Lung (tissue), 12 donors: ENCODE results near the gene LCE2C. TPM values are rescaled to one million over a fixed set of nuclear protein-coding genes. Genes with fewer than 3 reads are reported as not detected.

Source experiments
- ATAC-seq: fragments of 200-7000 bp; cut with Tn5 transposase; one replicate; pipeline ENCODE4 v1.9.1; 2020; ENCODE audit warnings: moderate number of reproducible peaks; ENCODE audit not compliant: insufficient read depth, low FRiP score
- DNase-seq, 3 donors: peaks; one replicate each; pipeline ENCODE4 v3.0.0-alpha.2; 2013 to 2017
- H3K27ac ChIP-seq, 2 donors: one replicate each; pipeline ENCODE4 v1.5.1; 2013; ENCODE audit warnings: mild to moderate bottlenecking in 2 of 2, moderate library complexity in 2 of 2, control low read depth in 1 of 2, inconsistent platforms in 1 of 2, low read depth in 1 of 2, low read length in 1 of 2
- H3K27me3 ChIP-seq, 3 donors: one replicate each; pipeline ENCODE4 v1.5.1; 2013; ENCODE audit warnings: low read length in 2 of 3; ENCODE audit not compliant: control insufficient read depth in 3 of 3, insufficient read depth in 3 of 3
- H3K36me3 ChIP-seq, 4 donors: one replicate each; pipeline ENCODE4 v1.5.1; 2013; ENCODE audit warnings: low read length in 4 of 4, mild to moderate bottlenecking in 1 of 4, moderate library complexity in 1 of 4; ENCODE audit not compliant: control insufficient read depth in 4 of 4, insufficient read depth in 4 of 4
- H3K4me1 ChIP-seq, 5 donors: one replicate each; pipeline ENCODE4 v1.5.1; 2013; ENCODE audit warnings: low read length in 5 of 5, mild to moderate bottlenecking in 2 of 5, moderate library complexity in 1 of 5; ENCODE audit not compliant: control insufficient read depth in 5 of 5, insufficient read depth in 5 of 5
- H3K4me3 ChIP-seq: one replicate; pipeline ENCODE4 v1.5.1; 2013; ENCODE audit warnings: mild to moderate bottlenecking, control low read depth, moderate library complexity
- H3K9ac ChIP-seq, 2 donors: one replicate each; pipeline ENCODE4 v1.5.1; 2013; ENCODE audit warnings: low read length in 2 of 2, control low read depth in 1 of 2; ENCODE audit not compliant: insufficient read depth in 1 of 2
- H3K9me3 ChIP-seq, 4 donors: one replicate each; pipeline ENCODE4 v1.5.1; 2013; ENCODE audit warnings: low read length in 3 of 4, mild to moderate bottlenecking in 1 of 4, moderate library complexity in 1 of 4; ENCODE audit not compliant: control insufficient read depth in 4 of 4, insufficient read depth in 3 of 4
- CTCF ChIP-seq: IDR thresholded peaks from 2 replicates; pipeline ENCODE4 v1.5.1; 2012; ENCODE audit warnings: mild to moderate bottlenecking; ENCODE audit errors: control extremely low read depth, extremely low read depth
- WGBS, 2 donors: extraction: QIAGEN DNeasy Blood & Tissue Kit; methylation state at CpG; one replicate each; pipeline ENCODE4 v1.1.7; 2013; 5-methylcytosine and 5-hydroxymethylcytosine counted together
- polyA plus RNA-seq, 2 donors: library from polyadenylated mRNA; stranded (reverse); fragments of 200-250 nt; gene quantifications; one replicate each; pipeline ENCODE4 v1.2.1, GENCODE V29; 2013
- total RNA-seq, 2 donors: library from RNA; depleted of rRNA in 1 of 2; stranded (reverse); fragments of >200 nt in 1 of 2; gene quantifications; one replicate each; pipeline ENCODE4 v1.2.1, GENCODE V29; 2014 to 2021
- donor health status: control.
- donor health status: control.
- donor health status: Bipolar disorder and iron deficiency.
- donor health status: healthy.
- donor health status: DM: yes; HTN: yes; CAD: no.

Gene LCE2C
- total and polyA plus RNA-seq, 4 donors, result not detected

- ATAC-seq (no peak), DNase-seq (no peak)
- no peak within 1 kb of the TSS for H3K9ac ChIP-seq
- WGBS, 2 donors, result 81 to 85% methylated on average over 2 of the region's 2 CpGs
- H3K36me3 ChIP-seq, result no peaks in the 10 kb centered on the region
- no peak for TF ChIP-seq CTCF
- H3K27ac ChIP-seq, result no peak within 1 kb of the TSS
- H3K9me3 ChIP-seq, result peaks cover 0 to 3% (median 0%) of the 10 kb centered on the region in 4 donors
- no peak within 1 kb of the TSS for H3K4me3 ChIP-seq
- H3K4me1 ChIP-seq, result no peaks in the 10 kb centered on the region
- no peaks in the 10 kb centered on the region for H3K27me3 ChIP-seq
These were observed 32.8 kb downstream of the LCE2C start, which contains the start of gene LCE4A for GRCh38 chr1:152707860-152708259. LCE4A (plus strand) TSS chr1:152708160; CDS start chr1:152709076, 916 bp downstream.

- ATAC-seq (no peak), DNase-seq (no peak)
- no peaks in the 10 kb centered on the region for H3K36me3 ChIP-seq
- H3K27ac ChIP-seq, result no peak overlapping the region
- no peaks in the 10 kb centered on the region for H3K27me3 ChIP-seq
- H3K4me1 ChIP-seq, result peaks cover 0 to 4% (median 0%) of the 10 kb centered on the region in 5 donors
- H3K9me3 ChIP-seq, result peaks cover 0 to 7% (median 4%) of the 10 kb centered on the region in 4 donors
- TF ChIP-seq CTCF, result no peak
- H3K9ac ChIP-seq, result no peak overlapping the region
- H3K4me3 ChIP-seq, result no peak overlapping the region
These were observed 43.2 kb downstream of the LCE2C start for GRCh38 chr1:152718238-152718637.

GRCh38 chr1:152725261-152725660 lies 50.2 kb downstream of the LCE2C start:
- no peak overlapping the region for H3K4me3 ChIP-seq
- H3K27me3 ChIP-seq, result no peaks in the 10 kb centered on the region
- DNase-seq, result no peak
- H3K27ac ChIP-seq, result no peak overlapping the region
- TF ChIP-seq CTCF, result no peak
- no peaks in the 10 kb centered on the region for H3K4me1 ChIP-seq
- H3K36me3 ChIP-seq, result no peaks in the 10 kb centered on the region
- ATAC-seq, result no peak
- peaks cover 0 to 1% (median 0%) of the 10 kb centered on the region in 4 donors for H3K9me3 ChIP-seq
- H3K9ac ChIP-seq, result no peak overlapping the region

Other genes starting within 250 kb of the LCE2C start
- gene LCE5A, start 164.5 kb upstream of the LCE2C start, total RNA-seq, result not detected
- gene LCE5A, start 164.5 kb upstream of the LCE2C start, polyA plus RNA-seq, result under 1 TPM in 1 of 2 donors, not detected in 1; 0.07 TPM
- gene CRCT1, start 160.8 kb upstream of the LCE2C start, total RNA-seq, result not detected
- gene CRCT1, start 160.8 kb upstream of the LCE2C start, polyA plus RNA-seq, result not detected
- not detected for gene LCE3E, start 108.5 kb upstream of the LCE2C start, total RNA-seq
- gene LCE3E, start 108.5 kb upstream of the LCE2C start, polyA plus RNA-seq, result not detected
- gene LCE3D, start 94.8 kb upstream of the LCE2C start, total RNA-seq, result not detected
- not detected for gene LCE3D, start 94.8 kb upstream of the LCE2C start, polyA plus RNA-seq
- gene LCE3C, start 75.0 kb upstream of the LCE2C start, total RNA-seq, result not detected
- gene LCE3C, start 75.0 kb upstream of the LCE2C start, polyA plus RNA-seq, result not detected
- not detected for gene LCE3B, start 61.5 kb upstream of the LCE2C start, total RNA-seq
- not detected for gene LCE3B, start 61.5 kb upstream of the LCE2C start, polyA plus RNA-seq
- not detected for gene LCE3A, start 52.2 kb upstream of the LCE2C start, total RNA-seq
- gene LCE3A, start 52.2 kb upstream of the LCE2C start, polyA plus RNA-seq, result not detected
- gene LCE2D, start 11.9 kb upstream of the LCE2C start, total RNA-seq, result not detected
- gene LCE2D, start 11.9 kb upstream of the LCE2C start, polyA plus RNA-seq, result not detected
- gene LCE2B, start 10.8 kb downstream of the LCE2C start, total RNA-seq, result not detected
- gene LCE2B, start 10.8 kb downstream of the LCE2C start, polyA plus RNA-seq, result not detected
- not detected for gene LCE2A, start 23.1 kb downstream of the LCE2C start, total RNA-seq
- gene LCE2A, start 23.1 kb downstream of the LCE2C start, polyA plus RNA-seq, result not detected
- not detected for gene LCE4A, start 32.9 kb downstream of the LCE2C start, total RNA-seq
- not detected for gene LCE4A, start 32.9 kb downstream of the LCE2C start, polyA plus RNA-seq
- gene KPRP, start 82.7 kb downstream of the LCE2C start, total RNA-seq, result not detected
- gene KPRP, start 82.7 kb downstream of the LCE2C start, polyA plus RNA-seq, result not detected
- not detected for gene LCE1F, start 99.9 kb downstream of the LCE2C start, total RNA-seq
- not detected for gene LCE1F, start 99.9 kb downstream of the LCE2C start, polyA plus RNA-seq
- gene LCE1E, start 111.0 kb downstream of the LCE2C start, total RNA-seq, result not detected
- not detected for gene LCE1E, start 111.0 kb downstream of the LCE2C start, polyA plus RNA-seq
- not detected for gene LCE1D, start 121.4 kb downstream of the LCE2C start, total RNA-seq
- not detected for gene LCE1D, start 121.4 kb downstream of the LCE2C start, polyA plus RNA-seq
- not detected for gene LCE1C, start 131.4 kb downstream of the LCE2C start, total RNA-seq
- not detected for gene LCE1C, start 131.4 kb downstream of the LCE2C start, polyA plus RNA-seq
- gene LCE1B, start 136.7 kb downstream of the LCE2C start, total RNA-seq, result not detected
- gene LCE1B, start 136.7 kb downstream of the LCE2C start, polyA plus RNA-seq, result not detected
- gene LCE1A, start 152.2 kb downstream of the LCE2C start, total RNA-seq, result not detected
- gene LCE1A, start 152.2 kb downstream of the LCE2C start, polyA plus RNA-seq, result not detected
- gene LCE6A, start 167.6 kb downstream of the LCE2C start, total RNA-seq, result not detected
- not detected for gene LCE6A, start 167.6 kb downstream of the LCE2C start, polyA plus RNA-seq
- not detected for gene LCE7A, start 184.7 kb downstream of the LCE2C start, total RNA-seq
- not detected for gene LCE7A, start 184.7 kb downstream of the LCE2C start, polyA plus RNA-seq
- gene SMCP, start 203.0 kb downstream of the LCE2C start, total RNA-seq, result not detected
- not detected for gene SMCP, start 203.0 kb downstream of the LCE2C start, polyA plus RNA-seq
- gene IVL, start 233.3 kb downstream of the LCE2C start, total RNA-seq, result under 1 TPM in 1 of 2 donors, not detected in 1; 0.31 TPM
- gene IVL, start 233.3 kb downstream of the LCE2C start, polyA plus RNA-seq, result under 1 TPM; 0.22 to 0.52 TPM